Inferior parietal cortex (tissue), 1 donor: ENCODE measurements around the gene ILK.

Experiments used
- DNase-seq: peaks from one replicate; pipeline ENCODE4 v3.0.0-alpha.2; 2016; ENCODE audit errors: extremely low spot score

The ILK gene

DNA sequence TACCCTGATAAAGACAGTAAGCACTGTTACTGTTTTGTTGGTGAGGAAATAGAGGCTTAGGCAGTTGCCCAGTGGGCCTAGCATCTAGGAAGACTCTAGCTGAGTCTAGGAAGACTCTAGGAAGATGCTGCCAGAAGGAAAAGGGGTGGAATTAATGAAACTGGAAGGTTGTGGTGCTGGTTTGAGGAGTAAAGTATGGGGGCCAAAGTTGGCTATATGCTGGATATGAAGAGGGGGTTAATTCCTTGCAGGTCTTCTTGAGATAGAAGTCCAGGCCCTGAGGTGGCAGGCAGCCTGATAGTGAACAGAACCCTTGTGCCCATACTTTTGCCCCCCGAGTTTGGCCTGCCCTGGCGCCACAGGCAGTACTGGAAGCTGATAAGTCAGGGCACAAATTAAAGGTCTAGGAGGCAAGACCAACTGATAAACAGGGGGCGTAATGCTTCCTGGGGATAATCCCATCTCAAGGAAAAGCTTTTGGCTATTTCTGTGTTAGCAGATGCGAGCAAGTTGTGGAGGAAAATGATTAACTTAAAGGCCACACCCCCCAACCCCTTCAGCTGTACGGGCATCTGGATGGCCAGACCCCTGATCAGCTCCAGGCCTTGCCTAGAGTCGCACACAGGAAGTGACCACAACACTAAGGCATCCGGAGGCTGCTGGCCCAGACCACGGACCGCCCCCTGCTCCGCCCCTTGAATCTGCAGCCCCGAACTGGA lies 3.1 kb downstream of the ILK start:
- DNase-seq, result peak; percentile 69

DNA sequence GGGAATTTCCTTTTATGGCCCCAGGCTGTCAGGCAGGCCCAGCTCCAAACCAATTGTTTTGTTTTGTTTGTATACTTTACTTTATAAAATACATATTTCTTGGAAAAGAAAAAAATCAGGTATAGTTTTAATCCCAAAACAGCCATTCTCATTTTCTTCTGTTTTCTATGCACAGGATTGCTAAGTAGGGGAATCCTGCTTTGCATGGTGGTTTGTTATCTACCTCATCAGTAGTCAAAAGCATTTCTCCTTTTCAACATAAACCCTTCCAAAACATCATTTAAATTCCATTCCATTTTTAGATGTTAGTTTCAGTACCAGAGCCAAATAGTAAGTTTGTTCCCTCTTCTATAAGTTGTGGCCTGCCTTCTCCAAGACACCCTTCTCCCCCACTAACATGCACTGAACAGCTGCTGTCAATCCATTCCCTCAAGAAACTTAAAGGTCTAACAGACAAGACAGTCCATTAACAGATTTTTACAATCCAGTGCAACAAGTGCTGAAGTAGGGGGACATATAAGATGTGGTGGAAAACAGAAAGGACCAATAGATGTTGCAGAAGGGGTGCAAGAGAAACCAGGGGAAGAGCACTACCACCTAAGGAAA lies 3.7 kb downstream of the ILK start:
- DNase-seq, result no peak

DNA sequence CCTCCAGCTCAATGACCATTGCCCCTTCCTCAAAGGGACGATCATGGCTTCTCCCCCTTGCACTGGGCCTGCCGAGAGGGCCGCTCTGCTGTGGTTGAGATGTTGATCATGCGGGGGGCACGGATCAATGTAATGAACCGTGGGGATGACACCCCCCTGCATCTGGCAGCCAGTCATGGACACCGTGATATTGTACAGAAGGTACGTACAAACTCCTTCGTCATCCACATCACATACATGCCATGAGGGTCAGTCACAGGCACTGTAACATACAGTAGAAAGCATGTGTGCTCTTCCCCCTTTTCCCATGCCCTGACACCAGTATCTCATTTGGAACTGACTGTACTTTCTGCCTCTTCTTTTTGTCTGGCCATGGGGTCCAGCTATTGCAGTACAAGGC lies 4.4 kb downstream of the ILK start:
- no peak for DNase-seq

DNA sequence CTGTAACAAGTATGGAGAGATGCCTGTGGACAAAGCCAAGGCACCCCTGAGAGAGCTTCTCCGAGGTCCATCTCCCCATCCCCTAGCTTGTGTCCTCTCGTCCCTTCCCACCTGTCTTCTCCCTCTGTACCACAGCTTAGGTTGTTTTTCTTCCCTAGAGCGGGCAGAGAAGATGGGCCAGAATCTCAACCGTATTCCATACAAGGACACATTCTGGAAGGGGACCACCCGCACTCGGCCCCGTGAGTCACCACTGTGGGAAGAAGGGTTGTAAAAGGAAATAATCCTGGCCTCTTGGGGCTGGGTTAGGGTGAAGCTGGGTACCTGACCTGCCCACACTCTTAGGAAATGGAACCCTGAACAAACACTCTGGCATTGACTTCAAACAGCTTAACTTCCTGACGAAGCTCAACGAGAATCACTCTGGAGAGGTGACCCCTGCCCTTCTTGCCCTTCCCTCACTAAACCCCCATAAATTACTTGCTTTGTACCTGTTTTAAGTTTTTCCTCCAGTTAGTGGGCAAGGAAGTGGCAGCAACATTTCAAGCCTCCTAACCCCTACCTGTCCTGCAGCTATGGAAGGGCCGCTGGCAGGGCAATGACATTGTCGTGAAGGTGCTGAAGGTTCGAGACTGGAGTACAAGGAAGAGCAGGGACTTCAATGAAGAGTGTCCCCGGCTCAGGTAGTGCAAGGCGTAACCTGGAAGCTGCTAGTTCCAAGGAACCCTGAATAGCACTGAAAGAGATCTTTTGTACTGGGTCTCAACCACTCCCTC lies 5.3 kb downstream of the ILK start:
- DNase-seq, result no peak

- DNase-seq, result no peak
Measured at GRCh38 chr11:6609502-6610015, 6.0 kb downstream of the ILK start.

GRCh38 chr11:6610591-6610990 lies 7.0 kb downstream of the ILK start:
- DNase-seq, result no peak

GRCh38 chr11:6611092-6611962 lies 7.8 kb downstream of the ILK start:
- DNase-seq, result no peak

- DNase-seq, result no peak
Measured at GRCh38 chr11:6611963-6612212, 8.3 kb downstream of the ILK start.

DNA sequence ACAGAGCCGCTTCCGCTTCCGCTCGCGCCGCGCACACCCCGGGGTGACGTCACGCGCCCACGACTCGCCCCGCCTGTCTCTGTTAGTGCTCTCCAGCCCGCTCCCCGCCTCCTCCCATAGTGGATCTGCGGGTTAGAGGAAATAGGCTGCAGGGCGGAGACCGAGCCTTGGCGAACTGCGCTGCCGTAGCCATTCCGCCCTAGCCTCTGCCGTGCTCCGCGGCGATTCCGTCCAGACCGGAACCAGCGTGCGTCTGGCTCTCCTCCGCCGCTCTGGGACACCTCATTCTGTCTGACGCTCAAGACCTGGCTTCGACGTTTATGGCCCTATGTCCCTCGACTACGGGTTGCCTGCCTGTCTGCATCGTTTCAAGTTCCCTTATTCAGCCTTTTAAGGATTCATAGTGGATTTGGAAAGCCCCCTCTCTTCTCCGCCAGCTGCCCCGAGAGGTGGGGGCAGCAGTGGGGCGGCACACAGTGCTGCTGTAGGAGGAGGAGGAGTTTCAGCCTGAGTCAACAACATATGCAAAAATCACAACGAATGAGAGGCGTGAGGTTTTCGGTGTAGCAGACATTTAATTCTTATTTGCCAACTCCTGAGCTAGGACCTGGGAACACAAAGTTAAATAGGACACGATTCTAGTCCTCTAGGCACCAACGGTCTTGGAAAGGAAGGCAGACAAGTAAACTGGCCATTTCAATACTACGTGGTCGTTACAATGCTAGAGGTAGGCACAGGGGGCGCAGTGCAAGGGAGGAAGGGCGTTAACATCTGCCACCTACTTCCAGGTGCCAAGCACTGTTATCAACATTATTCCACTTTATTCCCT lies 8.9 kb downstream of the ILK start, which contains the start of gene TAF10:
TSS of gene TAF10 (minus strand) at position 4 of the 829 bp plus-strand sequence. CDS start 27 bp downstream, outside the sequence.
- peak; percentile 94 for DNase-seq

GRCh38 chr11:6613496-6613895 lies 9.9 kb downstream of the ILK start:
- DNase-seq, result no peak

DNA sequence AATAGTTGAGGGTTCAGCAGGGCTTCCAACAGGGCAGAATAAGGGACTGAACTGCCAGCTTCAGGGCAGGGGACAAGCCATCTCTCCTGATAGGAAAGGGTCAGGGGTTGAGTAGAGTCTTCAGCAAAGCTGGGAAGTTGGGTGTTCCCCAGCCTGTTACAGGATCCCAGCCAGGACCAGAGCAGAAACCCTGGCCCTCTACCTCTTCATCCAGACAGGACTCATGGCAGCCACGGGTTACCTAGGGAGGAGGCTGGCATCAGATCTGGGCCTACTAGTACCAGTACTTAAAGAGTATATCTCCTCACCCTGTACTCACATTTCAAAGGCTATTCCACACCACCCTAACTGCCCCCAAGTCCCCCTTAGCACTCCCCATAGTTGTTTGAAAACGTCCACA lies 10.9 kb downstream of the ILK start:
- no peak for DNase-seq

DNA sequence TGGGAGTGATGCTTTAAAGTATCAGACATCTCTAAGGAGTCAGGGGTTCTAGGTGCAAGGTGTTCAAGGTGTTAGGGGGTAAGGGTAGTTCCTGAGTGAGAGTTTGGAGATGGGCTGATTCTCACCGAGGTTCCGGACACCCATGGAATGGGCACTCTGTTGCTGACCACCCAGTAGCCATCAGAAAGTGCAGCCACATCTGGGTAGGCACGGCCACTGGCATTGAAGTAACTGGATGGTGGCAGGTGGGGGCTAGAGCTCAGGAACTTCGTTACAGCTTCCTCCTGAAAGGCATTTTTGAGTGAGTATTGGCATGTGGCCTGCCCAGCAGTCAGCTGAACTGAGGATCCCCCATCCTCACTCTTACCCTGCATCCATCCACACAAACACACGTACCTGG lies 11.5 kb downstream of the ILK start:
- no peak for DNase-seq

DNA sequence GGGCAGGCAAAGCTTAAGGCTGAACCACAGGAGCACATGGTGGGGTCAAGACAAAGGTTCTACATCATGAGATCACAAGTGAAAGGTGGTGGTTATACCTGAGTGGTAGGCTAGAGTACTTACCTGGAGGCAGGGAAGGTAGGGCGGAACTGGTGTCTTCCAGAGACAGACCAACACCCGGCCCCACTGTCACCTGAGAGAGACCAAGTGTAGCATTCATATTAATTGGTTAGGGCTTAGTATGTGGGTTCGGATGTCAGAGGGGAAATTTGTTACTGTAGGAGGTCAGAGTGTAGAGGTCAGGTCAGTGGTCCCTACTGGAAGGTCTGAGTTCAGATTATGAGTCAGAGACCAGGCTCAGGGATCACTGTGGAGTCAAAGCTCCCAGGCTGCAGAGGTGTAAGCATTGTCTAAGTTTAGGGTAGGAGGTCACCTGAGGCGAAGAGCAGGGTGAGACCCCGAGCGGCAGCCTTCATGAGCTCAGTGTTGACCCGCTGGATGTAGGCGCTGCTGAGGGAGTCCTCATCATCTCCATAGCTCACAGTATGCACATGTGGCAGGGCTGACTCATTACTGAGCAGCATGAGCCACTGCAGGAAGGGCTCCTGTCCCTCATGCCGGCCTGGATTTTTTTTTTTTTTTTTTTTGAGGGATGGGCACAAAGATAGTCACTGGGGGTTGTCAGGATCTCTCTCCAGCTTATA lies 12.5 kb downstream of the ILK start:
- no peak for DNase-seq

DNA sequence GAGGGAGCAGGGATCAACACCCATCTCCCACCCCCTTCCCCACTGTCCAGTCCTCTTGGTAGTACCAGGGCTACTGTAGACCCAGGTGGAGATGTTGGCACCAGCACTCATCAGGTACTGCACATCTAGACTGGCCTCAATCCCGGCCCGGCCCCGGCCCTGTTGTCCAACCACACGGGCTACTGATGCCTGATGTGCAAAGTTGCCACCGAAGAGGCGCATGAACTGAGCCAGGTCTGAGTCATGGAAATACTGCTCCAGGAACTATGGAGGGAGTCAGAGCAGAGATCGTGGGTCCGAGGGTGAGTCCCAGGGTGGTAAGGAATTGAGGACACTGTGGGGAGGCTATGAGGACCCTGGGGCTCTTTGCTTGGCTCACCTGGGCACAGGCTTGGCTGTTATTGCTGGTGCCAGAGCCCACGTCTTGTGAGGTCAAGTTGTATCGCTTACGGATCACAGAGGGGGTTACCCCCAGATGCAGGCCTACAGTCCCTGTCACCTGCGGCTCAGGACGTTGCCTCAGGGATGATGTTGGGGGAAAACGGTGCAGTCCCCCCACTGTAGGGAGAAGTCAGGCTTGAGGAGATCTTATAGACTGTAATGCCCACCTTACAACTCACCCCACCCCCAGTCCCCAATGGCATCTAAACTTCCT lies 13.1 kb downstream of the ILK start:
- no peak for DNase-seq

DNA sequence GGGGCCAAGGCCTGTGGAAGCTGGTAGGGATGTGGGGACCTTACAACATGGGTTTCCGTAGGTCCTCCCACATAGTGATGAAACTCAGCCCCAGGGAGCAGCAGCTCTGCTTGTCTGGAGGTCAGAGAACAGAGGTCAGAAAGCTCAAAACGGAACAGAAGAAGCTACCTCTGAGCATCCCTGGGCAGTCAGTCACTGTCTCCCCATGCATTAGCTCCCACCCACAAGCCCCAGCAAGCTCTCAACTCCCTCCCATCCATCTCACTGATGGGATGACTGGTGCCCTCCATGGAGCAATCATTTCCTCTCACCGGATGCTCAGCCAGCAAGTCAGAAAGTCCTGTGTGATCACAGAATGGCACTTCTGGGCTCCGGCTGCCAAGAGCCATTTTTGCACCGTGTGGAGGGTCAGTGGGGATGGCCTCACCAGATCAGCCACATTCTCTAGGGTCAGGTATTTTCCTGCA lies 13.8 kb downstream of the ILK start:
- DNase-seq, result no peak

DNA sequence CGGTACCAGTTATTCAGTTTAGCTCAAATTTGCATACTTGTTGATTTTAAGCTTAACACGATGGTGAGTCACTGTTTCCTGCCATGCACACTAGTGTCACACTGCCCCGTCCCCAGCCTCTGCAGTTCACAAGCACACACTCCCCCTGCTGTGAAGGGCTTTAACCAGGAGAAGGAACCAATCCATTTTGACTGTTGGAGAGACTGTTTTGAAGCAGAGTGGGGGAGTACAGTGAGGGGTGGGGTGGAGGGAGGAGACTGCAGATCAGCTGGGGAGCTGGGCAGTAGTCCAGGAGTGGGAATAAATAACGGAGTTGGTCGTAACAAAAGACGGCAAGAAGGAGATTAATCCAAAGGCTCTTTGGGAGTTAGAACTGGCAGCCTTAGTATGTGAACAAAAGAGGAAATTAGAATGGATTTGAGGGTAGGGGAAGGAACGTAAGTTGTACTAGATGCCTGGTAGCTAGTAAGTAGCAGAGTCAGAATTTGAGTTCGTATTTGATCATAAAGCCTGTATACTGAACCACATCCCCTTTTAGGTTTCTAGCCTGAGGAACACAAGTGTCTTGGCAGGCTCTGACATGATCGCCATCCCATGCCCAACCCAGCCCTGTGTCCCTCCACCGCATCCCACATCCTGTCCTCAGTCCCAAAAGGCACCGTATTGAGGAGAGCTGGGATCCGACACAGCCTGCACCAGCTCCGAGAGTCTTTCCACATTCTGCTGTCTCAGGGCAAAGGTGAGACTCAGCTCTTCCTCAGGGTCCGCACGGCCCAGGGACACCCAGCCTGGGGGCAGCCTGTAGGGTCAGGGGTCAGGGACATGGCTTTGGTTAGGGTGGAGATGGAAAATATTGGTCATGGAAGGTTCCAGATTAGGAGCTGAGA lies 14.8 kb downstream of the ILK start:
- DNase-seq, result no peak

GRCh38 chr11:6619004-6619745 lies 15.6 kb downstream of the ILK start, which contains the start of gene TPP1:
Gene TPP1 (minus strand): TSS chr11:6619422. CDS start chr11:6619400, 22 bp downstream.
- peak; percentile 99 for DNase-seq

DNA sequence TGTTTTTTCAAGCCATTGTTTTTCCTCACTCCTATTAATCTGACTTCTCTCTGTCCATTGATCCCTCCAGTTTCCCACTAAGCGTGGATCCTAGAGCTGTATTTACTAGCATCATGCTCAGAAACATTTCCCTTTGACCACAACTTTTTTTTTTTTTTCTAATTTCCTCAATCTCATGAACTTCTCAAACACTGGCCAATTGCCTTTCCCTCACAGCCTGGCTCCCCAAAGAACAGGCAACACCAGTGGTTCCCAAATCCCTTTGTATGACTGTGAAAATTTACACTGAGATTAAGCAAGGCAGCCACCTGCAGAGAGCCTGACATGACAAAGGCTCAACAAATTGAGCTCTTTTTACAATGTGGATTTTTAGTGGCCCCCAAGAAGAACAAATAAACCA lies 17.1 kb downstream of the ILK start:
- no peak for DNase-seq
